ENCODE data around the gene CTBP1.

CTBP1 gene

GRCh38 chr4:1258457-1258856 lies 9.5 kb upstream of the CTBP1 start:
- TF ChIP-seq EP300 (IDR thresholded peaks at IDR 0.05; ENCODE audit: borderline replicate concordance) (no peak), TAF1 (IDR thresholded peaks at IDR 0.05; ENCODE audit: low read depth) (no peak), YY1 (IDR thresholded peaks at IDR 0.05; ENCODE audit: low read depth) (no peak), NFIC (IDR thresholded peaks at IDR 0.05) (no peak)

- TF ChIP-seq EP300 (IDR thresholded peaks at IDR 0.05; ENCODE audit: borderline replicate concordance) (no peak), USF1 (IDR thresholded peaks at IDR 0.05) (no peak), CREB1 (IDR thresholded peaks at IDR 0.05; ENCODE audit: low read depth) (no peak), TEAD4 (IDR thresholded peaks at IDR 0.05) (no peak), NFIC (IDR thresholded peaks at IDR 0.05) (no peak), YY1 (IDR thresholded peaks at IDR 0.05; ENCODE audit: low read depth) (no peak), ZBTB7A (IDR thresholded peaks at IDR 0.05; ENCODE audit: low read depth) (no peak), TCF12 (IDR thresholded peaks at IDR 0.05; ENCODE audit: low read depth) (no peak), TAF1 (IDR thresholded peaks at IDR 0.05; ENCODE audit: low read depth) (no peak), EGR1 (IDR thresholded peaks at IDR 0.05) (no peak), FOXM1 (IDR thresholded peaks at IDR 0.05; ENCODE audit: borderline replicate concordance, low read depth) (no peak), REST (IDR thresholded peaks at IDR 0.05; ENCODE audit: low read depth) (no peak), MAX (IDR thresholded peaks at IDR 0.05) (no peak), CEBPB (IDR thresholded peaks at IDR 0.05) (no peak), RAD21 (IDR thresholded peaks at IDR 0.05; ENCODE audit: low read depth) (no peak)
Measured at GRCh38 chr4:1255699-1256098, 6.8 kb upstream of the CTBP1 start.

GRCh38 chr4:1255151-1255550 lies 6.2 kb upstream of the CTBP1 start:
- TF ChIP-seq REST (IDR thresholded peaks at IDR 0.05; ENCODE audit: low read depth) (no peak), CEBPB (IDR thresholded peaks at IDR 0.05) (no peak), TAF1 (IDR thresholded peaks at IDR 0.05; ENCODE audit: low read depth) (no peak)

- no peak for TF ChIP-seq TEAD4 (IDR thresholded peaks at IDR 0.05)
- no peak for TF ChIP-seq ZBTB7A (IDR thresholded peaks at IDR 0.05; ENCODE audit: low read depth)
- TF ChIP-seq REST (IDR thresholded peaks at IDR 0.05; ENCODE audit: low read depth), result no peak
- TF ChIP-seq NFIC (IDR thresholded peaks at IDR 0.05), result no peak
- no peak for TF ChIP-seq RAD21 (IDR thresholded peaks at IDR 0.05; ENCODE audit: low read depth)
- TF ChIP-seq YY1 (IDR thresholded peaks at IDR 0.05; ENCODE audit: low read depth), result no peak
- no peak for TF ChIP-seq MAX (IDR thresholded peaks at IDR 0.05)
- TF ChIP-seq TAF1 (IDR thresholded peaks at IDR 0.05; ENCODE audit: low read depth), result no peak
- no peak for TF ChIP-seq EGR1 (IDR thresholded peaks at IDR 0.05)
- no peak for TF ChIP-seq TCF12 (IDR thresholded peaks at IDR 0.05; ENCODE audit: low read depth)
- TF ChIP-seq USF1 (IDR thresholded peaks at IDR 0.05), result no peak
- no peak for TF ChIP-seq CREB1 (IDR thresholded peaks at IDR 0.05; ENCODE audit: low read depth)
- no peak for TF ChIP-seq EP300 (IDR thresholded peaks at IDR 0.05; ENCODE audit: borderline replicate concordance)
Measured at GRCh38 chr4:1253831-1254230, 4.9 kb upstream of the CTBP1 start.

GRCh38 chr4:1252928-1253492 lies 4.1 kb upstream of the CTBP1 start:
- no peak for TF ChIP-seq MAX (IDR thresholded peaks at IDR 0.05)
- TF ChIP-seq USF1 (IDR thresholded peaks at IDR 0.05), result no peak
- TF ChIP-seq NFIC (IDR thresholded peaks at IDR 0.05), result no peak
- no peak for TF ChIP-seq REST (IDR thresholded peaks at IDR 0.05; ENCODE audit: low read depth)
- no peak for TF ChIP-seq EP300 (IDR thresholded peaks at IDR 0.05; ENCODE audit: borderline replicate concordance)
- TF ChIP-seq EGR1 (IDR thresholded peaks at IDR 0.05), result no peak
- no peak for TF ChIP-seq TCF12 (IDR thresholded peaks at IDR 0.05; ENCODE audit: low read depth)
- no peak for TF ChIP-seq CEBPB (IDR thresholded peaks at IDR 0.05)
- TF ChIP-seq ZBTB7A (IDR thresholded peaks at IDR 0.05; ENCODE audit: low read depth), result no peak
